Gastroesophageal sphincter (tissue), 3 donors: ENCODE measurements around the gene DZIP1L.

Source experiments
- CTCF ChIP-seq, 4 experiments: fragments of 200-600 bp in 2 of 4; fragments of 450-650 bp in 2 of 4; sonication (generic) in 1 of 4; IDR thresholded peaks; one replicate each; pipeline ENCODE4 v1.5.1; 2017 to 2019; ENCODE audit warnings: antibody characterized with exemption in 4 of 4, mild to moderate bottlenecking in 2 of 4, moderate library complexity in 2 of 4
- POLR2A ChIP-seq, 2 donors: fragments of 450-650 bp; IDR thresholded peaks; one replicate each; pipeline ENCODE4 v1.6.1; 2017; ENCODE audit warnings: antibody characterized with exemption in 2 of 2, mild to moderate bottlenecking in 2 of 2, moderate library complexity in 1 of 2
- POLR2AphosphoS5 ChIP-seq: sonication (generic); formaldehyde crosslinking; IDR thresholded peaks from one replicate; pipeline ENCODE4 v1.6.1; 2017; ENCODE audit warnings: antibody characterized with exemption

- TF ChIP-seq POLR2A (IDR thresholded peaks at IDR 0.05) (no peak), CTCF (IDR thresholded peaks at IDR 0.05) (no peak), POLR2AphosphoS5 (no peak)
These were observed 20.8 kb upstream of the DZIP1L start for GRCh38 chr3:138136201-138136600.
